ENCODE measurements around the gene CDH23.

GRCh38 chr10:71357792-71358265, 38.9 kb upstream of the CDH23 start:
- TF ChIP-seq, protein P1, sequence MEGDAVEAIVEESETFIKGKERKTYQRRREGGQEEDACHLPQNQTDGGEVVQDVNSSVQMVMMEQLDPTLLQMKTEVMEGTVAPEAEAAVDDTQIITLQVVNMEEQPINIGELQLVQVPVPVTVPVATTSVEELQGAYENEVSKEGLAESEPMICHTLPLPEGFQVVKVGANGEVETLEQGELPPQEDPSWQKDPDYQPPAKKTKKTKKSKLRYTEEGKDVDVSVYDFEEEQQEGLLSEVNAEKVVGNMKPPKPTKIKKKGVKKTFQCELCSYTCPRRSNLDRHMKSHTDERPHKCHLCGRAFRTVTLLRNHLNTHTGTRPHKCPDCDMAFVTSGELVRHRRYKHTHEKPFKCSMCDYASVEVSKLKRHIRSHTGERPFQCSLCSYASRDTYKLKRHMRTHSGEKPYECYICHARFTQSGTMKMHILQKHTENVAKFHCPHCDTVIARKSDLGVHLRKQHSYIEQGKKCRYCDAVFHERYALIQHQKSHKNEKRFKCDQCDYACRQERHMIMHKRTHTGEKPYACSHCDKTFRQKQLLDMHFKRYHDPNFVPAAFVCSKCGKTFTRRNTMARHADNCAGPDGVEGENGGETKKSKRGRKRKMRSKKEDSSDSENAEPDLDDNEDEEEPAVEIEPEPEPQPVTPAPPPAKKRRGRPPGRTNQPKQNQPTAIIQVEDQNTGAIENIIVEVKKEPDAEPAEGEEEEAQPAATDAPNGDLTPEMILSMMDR (IDR thresholded peaks at IDR 0.05) = no peak
- no peak for TF ChIP-seq POLR2A (IDR thresholded peaks at IDR 0.05)
